Mesodermal cell (in vitro differentiated cells): ENCODE measurements around the gene UBAP2. TPM values are rescaled to one million over a fixed set of nuclear protein-coding genes. Genes with fewer than 3 reads are reported as not detected.

ENCODE experiments used
- H3K27ac ChIP-seq: 2 replicates; pipeline ENCODE4 v1.7.0; 2013; ENCODE audit warnings: mild to moderate bottlenecking, low read depth, low read length, moderate library complexity; ENCODE audit not compliant: severe bottlenecking
- H3K36me3 ChIP-seq: 2 replicates; pipeline ENCODE4 v1.7.1; 2013; ENCODE audit warnings: mild to moderate bottlenecking, low read length, moderate library complexity; ENCODE audit not compliant: control insufficient read depth, insufficient read depth
- H3K4me1 ChIP-seq: one replicate; pipeline ENCODE4 v1.7.1; 2013; ENCODE audit warnings: mild to moderate bottlenecking, low read length; ENCODE audit not compliant: insufficient read depth, control insufficient read depth, poor library complexity, severe bottlenecking
- H3K4me3 ChIP-seq: 2 replicates; pipeline ENCODE4 v1.7.0; 2013; ENCODE audit warnings: low read length, control low read depth, mild to moderate bottlenecking; ENCODE audit not compliant: insufficient read depth, poor library complexity, severe bottlenecking; ENCODE audit errors: extremely low read depth
- H3K9me3 ChIP-seq: 2 replicates; pipeline ENCODE4 v1.7.1; 2013; ENCODE audit warnings: mild to moderate bottlenecking, low read length, moderate library complexity; ENCODE audit not compliant: control insufficient read depth
- WGBS, 2 experiments: methylation state at CpG; one replicate each; pipeline ENCODE4 v1.1.5; 2013; ENCODE audit warnings: missing lambda C conversion rate in 2 of 2; ENCODE audit not compliant: insufficient coverage in 2 of 2; 5-methylcytosine and 5-hydroxymethylcytosine counted together
- polyA plus RNA-seq, 2 experiments: library from polyadenylated mRNA; stranded (reverse); fragments of 50-300 nt; gene quantifications; one replicate each; pipeline ENCODE4 v1.2.3, GENCODE V29; 2013

Gene UBAP2, protein sequence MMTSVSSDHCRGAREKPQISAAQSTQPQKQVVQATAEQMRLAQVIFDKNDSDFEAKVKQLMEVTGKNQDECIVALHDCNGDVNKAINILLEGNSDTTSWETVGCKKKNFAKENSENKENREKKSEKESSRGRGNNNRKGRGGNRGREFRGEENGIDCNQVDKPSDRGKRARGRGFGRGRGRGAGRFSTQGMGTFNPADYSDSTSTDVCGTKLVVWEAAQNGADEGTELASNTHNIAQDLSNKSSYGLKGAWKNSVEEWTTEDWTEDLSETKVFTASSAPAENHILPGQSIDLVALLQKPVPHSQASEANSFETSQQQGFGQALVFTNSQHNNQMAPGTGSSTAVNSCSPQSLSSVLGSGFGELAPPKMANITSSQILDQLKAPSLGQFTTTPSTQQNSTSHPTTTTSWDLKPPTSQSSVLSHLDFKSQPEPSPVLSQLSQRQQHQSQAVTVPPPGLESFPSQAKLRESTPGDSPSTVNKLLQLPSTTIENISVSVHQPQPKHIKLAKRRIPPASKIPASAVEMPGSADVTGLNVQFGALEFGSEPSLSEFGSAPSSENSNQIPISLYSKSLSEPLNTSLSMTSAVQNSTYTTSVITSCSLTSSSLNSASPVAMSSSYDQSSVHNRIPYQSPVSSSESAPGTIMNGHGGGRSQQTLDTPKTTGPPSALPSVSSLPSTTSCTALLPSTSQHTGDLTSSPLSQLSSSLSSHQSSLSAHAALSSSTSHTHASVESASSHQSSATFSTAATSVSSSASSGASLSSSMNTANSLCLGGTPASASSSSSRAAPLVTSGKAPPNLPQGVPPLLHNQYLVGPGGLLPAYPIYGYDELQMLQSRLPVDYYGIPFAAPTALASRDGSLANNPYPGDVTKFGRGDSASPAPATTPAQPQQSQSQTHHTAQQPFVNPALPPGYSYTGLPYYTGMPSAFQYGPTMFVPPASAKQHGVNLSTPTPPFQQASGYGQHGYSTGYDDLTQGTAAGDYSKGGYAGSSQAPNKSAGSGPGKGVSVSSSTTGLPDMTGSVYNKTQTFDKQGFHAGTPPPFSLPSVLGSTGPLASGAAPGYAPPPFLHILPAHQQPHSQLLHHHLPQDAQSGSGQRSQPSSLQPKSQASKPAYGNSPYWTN
- polyA plus RNA-seq (2013, experiment 1 of 2), result 38.2 TPM
- 32.1 TPM for polyA plus RNA-seq (2013, experiment 2 of 2)

DNA sequence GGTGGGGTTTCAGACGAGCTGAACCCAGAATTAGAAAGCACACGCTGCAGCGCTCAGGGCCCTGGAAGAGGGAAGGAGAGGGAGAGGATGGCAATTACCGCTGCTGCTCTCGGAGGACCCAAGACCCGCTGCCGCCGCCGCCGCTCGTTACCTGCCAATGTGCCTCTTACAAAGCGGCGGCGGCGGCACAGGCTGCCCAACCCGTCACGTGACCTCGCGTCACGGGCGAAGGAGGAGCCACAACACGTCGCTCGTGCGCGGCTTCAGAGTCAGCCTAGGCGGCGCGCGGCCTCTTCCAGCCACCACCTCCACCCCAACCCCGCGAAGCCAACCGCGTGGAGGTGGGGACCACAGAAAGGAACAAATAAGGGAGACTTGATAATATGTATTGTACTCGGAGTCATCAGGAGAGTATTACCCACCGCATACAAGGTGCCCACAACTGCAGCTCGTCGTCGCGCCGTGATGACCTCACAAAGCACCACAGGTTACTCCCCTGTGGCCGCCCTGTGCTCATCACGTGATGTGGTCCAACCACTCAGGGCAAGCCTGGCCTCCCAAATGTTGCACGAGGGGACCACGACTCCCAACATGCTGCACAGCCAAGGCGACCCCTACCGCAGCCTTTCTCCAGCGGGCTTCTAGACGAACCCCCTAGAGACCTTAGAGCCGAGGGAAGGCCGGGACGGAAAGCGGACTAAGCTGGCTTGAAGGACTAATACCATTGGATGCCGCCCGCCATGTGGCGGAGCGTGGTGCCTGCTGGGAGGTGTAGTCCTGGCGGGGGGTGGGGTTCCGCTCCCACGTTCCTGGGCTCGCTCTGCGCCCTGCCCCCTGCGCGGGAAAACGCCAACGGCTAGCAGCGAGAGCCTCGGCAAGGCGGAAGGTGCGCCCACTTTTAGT is at the start of gene UBAP2:
UBAP2 (minus strand) TSS at position 161 of the 903 bp plus-strand sequence. CDS start 31,739 bp downstream, outside the sequence.
- 0% methylated on average over 53 to 54 of the region's 70 CpGs for WGBS, 2 experiments
- Histone ChIP-seq H3K4me3 (peak within 1 kb of the TSS; percentile 95), H3K9me3 (no peaks in the 10 kb centered on the region), H3K36me3 (peaks cover 15% of the 10 kb centered on the region), H3K4me1 (peaks cover 13% of the 10 kb centered on the region), H3K27ac (peak within 1 kb of the TSS; percentile 98)

DNA sequence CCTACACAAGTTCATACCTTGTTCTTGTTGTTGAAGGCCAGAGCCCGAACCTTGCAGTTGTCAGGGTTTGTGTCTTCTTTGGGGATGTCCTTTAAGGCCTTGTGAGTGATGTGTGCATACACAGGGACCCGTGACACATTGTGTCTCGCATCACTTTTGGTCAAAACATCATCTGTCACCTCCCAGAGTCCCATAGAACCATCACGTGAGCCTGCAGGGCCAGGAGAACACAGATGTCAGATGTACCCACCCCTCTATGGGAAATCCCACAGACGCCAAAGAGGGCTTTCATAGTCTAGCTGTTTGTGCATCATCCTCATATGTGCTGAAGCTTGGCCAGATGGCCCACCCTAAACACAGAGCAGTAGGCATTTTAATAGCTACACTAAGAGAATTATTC is 49.6 kb upstream of the UBAP2 start:
- 94 to 100% methylated on average over 4 to 5 of the region's 5 CpGs for WGBS, 2 experiments
- H3K27ac ChIP-seq, result no peak overlapping the region
- peaks cover 96% of the 10 kb centered on the region for H3K36me3 ChIP-seq
- no peaks in the 10 kb centered on the region for H3K4me1 ChIP-seq
- H3K9me3 ChIP-seq, result no peaks in the 10 kb centered on the region
- no peak overlapping the region for H3K4me3 ChIP-seq

DNA sequence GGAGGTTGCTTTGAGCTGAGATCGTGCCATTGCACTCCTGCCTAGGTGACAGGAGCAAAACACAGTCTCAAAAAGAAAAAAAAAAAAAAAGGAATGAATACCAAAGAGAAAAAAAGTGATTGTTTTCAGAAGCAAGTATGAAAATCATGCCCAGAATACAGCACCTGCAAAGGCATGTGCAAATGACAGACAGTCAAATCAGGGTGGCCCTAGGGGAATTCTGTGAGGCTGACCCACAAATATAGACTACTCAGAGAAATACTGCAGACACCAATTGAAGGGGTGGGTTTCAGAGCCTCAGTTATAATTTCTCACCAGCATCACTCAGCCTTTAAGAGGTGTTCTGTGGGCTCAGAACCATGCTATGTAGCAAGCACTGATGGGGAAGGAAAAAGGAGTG is 49.2 kb upstream of the UBAP2 start:
- Histone ChIP-seq H3K9me3 (no peaks in the 10 kb centered on the region), H3K4me3 (no peak overlapping the region), H3K36me3 (peaks cover 96% of the 10 kb centered on the region), H3K4me1 (no peaks in the 10 kb centered on the region), H3K27ac (no peak overlapping the region)
- WGBS, 2 experiments, result 100% methylated on average over 1 of the region's 1 CpG; no CpG with 5 or more reads in 1 of the 2 experiments

DNA sequence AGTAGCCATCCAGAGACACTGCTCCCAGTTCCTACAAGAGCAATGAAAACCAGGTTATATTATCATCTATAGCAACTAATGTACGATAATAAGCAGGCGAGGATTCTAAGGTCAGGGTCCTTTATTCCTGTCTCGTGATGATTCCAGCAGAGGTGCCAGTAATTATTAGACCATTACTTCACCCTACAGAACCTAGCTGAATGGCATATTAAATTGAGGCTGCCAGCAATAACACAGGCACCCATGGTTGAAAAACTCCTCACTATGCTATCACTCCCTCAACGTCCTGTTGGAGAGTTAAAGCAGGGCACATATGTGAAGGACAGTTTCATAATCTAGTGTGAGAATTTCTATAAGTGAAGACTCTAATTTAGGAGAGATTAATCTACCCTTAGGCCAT is 48.1 kb upstream of the UBAP2 start:
- Histone ChIP-seq H3K4me3 (no peak overlapping the region), H3K4me1 (no peaks in the 10 kb centered on the region), H3K27ac (no peak overlapping the region), H3K9me3 (no peaks in the 10 kb centered on the region), H3K36me3 (peaks cover 95% of the 10 kb centered on the region)
- WGBS, 2 experiments, result 89 to 93% methylated on average over 2 to 3 of the region's 4 CpGs

DNA sequence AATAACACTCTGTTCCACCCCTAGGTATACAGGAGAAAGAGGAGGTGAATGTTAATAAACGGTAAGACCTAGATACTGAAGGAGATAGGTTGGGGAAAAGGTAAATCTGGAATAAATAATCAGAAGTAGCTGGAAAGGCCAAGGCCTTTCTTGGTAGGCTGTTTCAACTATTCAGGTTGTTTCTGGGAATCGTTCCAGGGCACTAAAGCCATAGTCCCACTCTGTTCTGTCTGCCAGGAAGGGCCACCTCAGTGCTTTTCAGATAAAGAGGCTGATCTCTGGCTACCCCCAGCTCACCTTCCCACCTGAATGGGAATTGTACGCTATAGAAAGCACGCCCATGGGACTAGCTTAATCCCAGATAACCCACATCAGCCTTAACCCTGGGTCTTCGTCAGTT is 44.9 kb upstream of the UBAP2 start:
- WGBS, 2 experiments, result 89 to 100% methylated on average over 2 to 5 of the region's 5 CpGs
- peaks cover 89% of the 10 kb centered on the region for H3K36me3 ChIP-seq

DNA sequence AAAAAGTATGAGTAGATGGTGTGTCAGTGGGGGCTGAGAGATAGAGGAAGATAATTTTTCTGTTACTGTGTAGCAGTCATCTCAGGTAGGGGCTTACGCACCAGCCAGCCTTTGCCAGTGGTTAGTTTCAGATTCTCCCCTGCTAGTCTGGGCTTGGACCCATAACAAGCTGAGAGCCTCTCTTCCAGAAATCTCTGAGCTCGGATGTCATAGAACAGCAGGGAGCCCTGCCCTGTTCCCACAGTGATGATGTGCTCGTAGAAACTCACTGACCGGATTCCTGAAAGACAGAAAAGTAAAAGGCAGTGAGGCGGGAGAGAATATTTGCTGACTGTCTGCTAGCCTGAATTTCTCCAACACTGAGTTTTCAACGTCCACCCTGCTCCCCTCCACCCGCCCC is 40.6 kb upstream of the UBAP2 start:
- 90 to 91% methylated on average over 4 to 7 of the region's 7 CpGs for WGBS, 2 experiments
- Histone ChIP-seq H3K4me3 (no peak overlapping the region), H3K36me3 (peaks cover 82% of the 10 kb centered on the region), H3K4me1 (no peaks in the 10 kb centered on the region), H3K9me3 (no peaks in the 10 kb centered on the region), H3K27ac (no peak overlapping the region)

More for the DNA sequence above, 44.9 kb upstream of the UBAP2 start:
- Histone ChIP-seq H3K4me3 (no peak overlapping the region), H3K4me1 (no peaks in the 10 kb centered on the region), H3K9me3 (no peaks in the 10 kb centered on the region), H3K27ac (no peak overlapping the region)

DNA sequence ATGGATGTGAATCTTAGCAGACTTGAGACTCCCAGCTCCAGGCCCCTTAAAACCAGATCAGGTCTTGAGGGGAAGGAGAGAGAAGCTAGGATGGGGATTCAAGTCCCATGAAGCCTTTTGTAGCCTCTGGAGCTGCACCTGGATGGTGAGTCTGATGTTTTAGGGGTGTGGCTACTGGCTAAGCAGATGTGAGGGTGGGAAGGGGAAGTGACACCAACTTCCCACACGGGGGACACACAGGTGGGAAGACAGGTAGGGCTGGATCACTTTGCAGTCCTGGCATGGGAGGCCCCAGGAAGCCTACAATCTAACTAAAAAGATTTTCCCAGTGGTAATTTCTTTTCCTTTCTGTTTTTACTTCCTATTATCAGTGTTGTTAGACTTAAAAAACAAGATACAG is 38.7 kb upstream of the UBAP2 start:
- Histone ChIP-seq H3K4me1 (no peaks in the 10 kb centered on the region), H3K4me3 (no peak overlapping the region), H3K36me3 (peaks cover 63% of the 10 kb centered on the region), H3K9me3 (no peaks in the 10 kb centered on the region), H3K27ac (no peak overlapping the region)
- WGBS, 2 experiments, result no CpG with 5 or more reads among the region's 1 CpG

DNA sequence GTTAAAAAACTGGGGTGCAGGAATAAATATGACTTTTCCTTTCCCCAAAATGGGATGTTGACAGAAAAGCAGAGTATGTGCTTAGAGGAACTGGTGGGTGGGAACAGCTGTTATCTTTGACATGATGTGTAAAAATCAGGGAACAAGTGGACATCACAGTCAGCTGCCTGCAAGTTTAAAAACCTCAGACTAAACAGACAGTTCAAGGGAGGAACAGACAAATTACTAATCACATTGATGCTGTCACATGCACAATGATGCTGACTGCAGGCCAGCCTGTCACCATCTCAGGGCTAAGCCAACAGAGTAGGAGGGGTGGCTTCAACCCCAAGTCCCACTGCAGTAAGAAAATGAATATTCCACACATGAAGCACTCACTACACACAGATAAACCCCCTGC is 38.2 kb upstream of the UBAP2 start:
- Histone ChIP-seq H3K36me3 (peaks cover 58% of the 10 kb centered on the region), H3K27ac (no peak overlapping the region), H3K4me3 (no peak overlapping the region), H3K4me1 (no peaks in the 10 kb centered on the region), H3K9me3 (no peaks in the 10 kb centered on the region)

DNA sequence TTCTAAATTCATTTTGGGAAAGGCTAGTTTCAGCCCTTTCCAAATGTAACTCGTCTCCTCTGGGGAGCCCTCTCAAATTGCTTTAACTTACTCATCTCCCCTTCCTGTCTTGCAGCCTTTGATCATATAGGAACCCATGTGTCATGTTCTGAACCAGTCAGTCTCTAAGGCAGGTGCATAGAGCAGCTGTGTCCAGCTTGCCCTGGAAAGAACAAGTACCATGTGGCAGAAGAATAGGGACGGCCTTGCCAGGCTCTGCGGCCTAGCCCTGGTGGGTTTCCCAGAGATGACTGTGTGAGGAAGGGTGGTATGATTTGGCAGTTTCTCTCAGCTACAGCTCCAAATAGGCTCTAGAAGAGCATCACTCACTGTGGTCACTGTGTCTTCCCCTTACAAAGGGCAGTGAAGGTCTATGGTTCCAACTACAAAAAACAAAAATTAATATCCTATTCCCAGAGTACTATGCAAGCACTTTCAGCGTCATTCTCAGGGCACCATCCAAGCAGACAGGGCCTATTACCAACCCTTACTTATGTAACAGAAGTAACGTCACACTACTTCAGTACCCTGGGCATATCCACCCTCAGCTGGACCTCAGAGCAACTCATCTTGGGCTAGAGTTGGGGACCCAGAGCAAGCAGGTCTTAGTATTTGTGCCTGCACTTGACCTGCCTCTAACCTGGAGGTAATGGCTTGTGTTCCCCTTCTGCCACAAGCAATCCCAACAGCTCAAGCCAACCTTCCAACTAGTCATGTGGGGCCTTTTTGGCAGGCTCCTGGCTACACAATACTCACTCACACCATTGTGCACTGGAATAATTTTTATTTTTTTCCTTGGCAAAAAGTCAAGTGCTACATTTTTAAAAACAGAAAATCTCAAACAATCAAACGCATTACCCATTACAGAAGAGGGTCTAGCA is 37.2 kb upstream of the UBAP2 start:
- Histone ChIP-seq H3K27ac (no peak overlapping the region), H3K4me1 (no peaks in the 10 kb centered on the region), H3K4me3 (no peak overlapping the region), H3K36me3 (peaks cover 48% of the 10 kb centered on the region), H3K9me3 (no peaks in the 10 kb centered on the region)
- 91 to 94% methylated on average over 5 of the region's 6 CpGs for WGBS, 2 experiments
